ENCODE results near the gene MRPL52.

DNA sequence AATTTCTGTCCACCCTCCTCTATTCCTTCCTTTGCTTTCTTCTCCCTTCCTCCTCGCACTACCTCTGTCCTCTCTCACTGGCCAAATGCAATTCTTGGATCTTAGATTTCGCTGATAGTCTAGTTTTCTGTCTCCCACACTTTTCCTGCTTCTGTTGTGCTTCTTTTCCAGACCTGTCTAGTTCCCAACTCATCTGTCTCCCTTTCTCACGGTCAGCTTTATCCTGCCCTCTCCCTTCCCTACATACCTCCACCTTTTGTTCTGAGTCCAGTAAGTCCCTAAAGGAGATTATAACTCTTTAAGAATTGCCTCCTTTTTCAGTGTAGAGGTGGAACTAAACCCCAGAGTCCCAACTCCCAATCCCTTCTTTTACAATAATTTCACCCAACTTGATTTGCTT is 5.8 kb downstream of the MRPL52 start:
- TF ChIP-seq, protein P1, sequence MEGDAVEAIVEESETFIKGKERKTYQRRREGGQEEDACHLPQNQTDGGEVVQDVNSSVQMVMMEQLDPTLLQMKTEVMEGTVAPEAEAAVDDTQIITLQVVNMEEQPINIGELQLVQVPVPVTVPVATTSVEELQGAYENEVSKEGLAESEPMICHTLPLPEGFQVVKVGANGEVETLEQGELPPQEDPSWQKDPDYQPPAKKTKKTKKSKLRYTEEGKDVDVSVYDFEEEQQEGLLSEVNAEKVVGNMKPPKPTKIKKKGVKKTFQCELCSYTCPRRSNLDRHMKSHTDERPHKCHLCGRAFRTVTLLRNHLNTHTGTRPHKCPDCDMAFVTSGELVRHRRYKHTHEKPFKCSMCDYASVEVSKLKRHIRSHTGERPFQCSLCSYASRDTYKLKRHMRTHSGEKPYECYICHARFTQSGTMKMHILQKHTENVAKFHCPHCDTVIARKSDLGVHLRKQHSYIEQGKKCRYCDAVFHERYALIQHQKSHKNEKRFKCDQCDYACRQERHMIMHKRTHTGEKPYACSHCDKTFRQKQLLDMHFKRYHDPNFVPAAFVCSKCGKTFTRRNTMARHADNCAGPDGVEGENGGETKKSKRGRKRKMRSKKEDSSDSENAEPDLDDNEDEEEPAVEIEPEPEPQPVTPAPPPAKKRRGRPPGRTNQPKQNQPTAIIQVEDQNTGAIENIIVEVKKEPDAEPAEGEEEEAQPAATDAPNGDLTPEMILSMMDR (IDR thresholded peaks at IDR 0.05) = no peak
- TF ChIP-seq POLR2A (IDR thresholded peaks at IDR 0.05) = no peak

Measured in lower leg skin (tissue), 3 donors.